ENCODE results near the gene COX10.
"Not testable (repeated sequence)": the region's sequence is repeated elsewhere in the genome, so short reads cannot be mapped to it uniquely, and the experiment has no call there.

COX10 gene

DNA sequence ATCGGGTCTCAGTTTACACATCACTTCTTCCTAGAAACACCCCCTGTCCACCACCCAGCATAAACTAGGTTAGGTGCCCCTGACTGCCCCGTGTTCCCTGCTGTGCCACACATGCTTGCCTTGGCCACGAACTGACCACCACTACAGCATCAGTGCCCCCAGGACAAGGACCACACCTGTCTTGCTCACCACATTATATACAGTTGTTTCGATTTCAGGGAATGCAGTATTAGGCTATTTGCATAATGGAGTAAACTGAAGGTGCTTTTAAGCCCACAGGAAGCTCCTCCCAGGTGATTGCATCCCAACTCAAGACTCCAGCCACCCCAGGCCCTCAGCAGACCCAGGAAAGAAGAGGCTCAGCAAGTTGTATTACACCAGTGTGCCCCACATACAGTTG, 117.1 kb downstream of the COX10 start:
- DNase-seq = not testable (repeated sequence)

DNA sequence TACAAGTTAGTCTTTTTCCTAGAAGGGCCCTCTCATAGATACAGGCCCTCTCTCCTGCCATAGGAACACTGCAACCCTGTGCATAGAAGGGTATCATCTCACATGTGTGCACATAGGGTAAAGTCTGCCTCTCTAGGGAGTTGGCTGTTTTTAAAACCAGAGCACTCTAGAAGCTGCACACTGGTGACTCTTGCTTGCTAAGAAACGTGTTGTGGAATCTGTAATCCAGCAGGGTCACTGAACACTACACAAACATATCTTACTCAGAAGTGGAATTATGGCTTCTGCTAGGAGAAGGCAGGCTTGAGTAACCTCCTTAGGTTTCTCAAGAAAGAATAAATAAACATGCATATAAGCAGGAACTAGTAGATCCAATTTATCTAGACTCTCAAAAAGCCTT, 121.5 kb downstream of the COX10 start:
- not testable (repeated sequence) for DNase-seq

DNA sequence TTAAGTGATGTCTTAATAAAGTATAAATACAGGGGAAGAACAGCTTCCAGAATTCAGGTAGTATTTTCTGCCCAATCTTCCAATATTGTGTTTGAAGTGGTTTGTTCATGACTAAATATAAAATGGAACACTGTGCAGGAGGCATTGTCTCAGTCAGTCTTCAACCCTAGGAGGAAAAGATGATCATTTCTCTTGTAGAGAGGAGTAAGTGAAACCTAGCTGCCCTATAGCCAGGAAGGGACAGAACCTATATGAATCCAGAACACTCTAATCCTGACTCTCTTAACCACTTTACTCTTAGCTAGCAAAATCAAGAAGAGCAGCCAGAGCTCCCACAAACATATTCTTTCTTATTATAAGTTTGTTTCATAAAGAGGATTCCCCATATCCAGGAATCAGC, 122.2 kb downstream of the COX10 start:
- DNase-seq = not testable (repeated sequence)

DNA sequence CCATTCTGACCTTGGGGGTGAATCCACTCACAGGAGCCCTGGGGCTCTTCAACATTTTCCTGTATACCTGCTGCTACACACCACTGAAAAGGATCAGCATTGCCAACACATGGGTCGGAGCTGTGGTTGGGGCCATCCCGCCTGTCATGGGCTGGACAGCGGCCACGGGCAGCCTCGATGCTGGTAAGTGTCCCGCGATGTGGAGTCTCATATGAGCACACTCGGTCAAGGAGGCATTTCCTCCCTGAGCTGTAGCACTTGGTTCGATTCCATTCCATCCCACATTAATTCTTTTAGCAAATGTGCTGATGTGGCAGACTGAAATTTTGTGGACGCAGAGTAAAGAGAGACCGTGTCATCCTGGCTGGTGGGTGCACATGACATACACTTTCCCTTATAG, 122.7 kb downstream of the COX10 start:
- not testable (repeated sequence) for DNase-seq

DNA sequence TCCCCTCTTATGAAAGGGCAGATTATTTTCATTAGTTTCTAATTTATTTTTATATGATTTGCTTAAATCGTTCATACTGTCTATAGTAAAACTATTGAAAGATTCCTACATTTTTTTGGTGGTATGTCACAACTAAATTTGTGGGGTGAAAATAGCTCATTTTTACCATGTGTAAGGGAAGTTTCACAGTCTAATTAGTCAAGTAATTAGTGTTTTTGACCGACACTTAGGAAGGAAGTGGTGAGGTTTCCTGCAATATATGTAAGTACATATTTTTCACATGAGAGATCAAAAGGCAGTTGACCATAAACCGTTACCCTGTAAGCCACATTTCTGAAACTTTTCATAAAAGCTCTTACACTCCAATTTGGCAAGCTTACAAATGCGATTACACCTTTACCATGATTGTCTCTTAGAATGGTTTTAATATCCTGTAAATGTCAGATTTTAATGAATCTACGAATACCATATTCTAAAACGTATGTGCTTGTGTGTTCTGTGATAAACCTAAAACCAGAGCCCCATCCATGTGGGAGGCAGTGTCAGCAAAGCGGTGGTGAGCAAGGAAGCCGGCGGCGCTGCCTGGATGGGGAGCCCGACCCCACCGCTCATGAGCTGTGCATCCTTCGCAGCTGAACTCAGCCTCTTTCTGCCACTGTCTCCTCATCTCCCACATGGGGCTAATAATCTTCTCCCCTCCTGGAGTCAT, 123.5 kb downstream of the COX10 start:
- peak; percentile 44 for DNase-seq

- DNase-seq = no peak
These were observed 127.2 kb downstream of the COX10 start for GRCh38 chr17:14196377-14196997.

- no peak for DNase-seq
These were observed 127.8 kb downstream of the COX10 start for GRCh38 chr17:14197057-14197456.

DNA sequence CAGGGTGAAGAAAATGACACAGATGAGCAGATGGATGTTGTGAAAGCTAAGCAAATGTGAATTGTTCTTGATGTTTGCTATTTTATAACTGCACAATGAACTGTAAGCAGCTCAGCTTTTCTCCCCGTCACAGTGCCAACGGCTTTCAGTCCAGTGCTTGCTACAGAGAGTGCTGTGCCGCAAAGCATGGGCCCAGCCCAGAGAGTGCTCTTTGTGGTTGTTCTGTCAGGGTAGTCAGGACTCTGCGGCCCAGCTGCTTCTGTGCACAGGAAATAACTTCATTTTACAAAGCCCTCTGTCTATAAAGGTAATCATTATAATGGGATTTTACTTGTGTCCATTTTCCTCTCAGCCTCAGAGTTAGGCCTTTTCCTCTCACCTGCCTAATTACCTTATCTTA, 128.3 kb downstream of the COX10 start:
- DNase-seq = peak; percentile 80

DNA sequence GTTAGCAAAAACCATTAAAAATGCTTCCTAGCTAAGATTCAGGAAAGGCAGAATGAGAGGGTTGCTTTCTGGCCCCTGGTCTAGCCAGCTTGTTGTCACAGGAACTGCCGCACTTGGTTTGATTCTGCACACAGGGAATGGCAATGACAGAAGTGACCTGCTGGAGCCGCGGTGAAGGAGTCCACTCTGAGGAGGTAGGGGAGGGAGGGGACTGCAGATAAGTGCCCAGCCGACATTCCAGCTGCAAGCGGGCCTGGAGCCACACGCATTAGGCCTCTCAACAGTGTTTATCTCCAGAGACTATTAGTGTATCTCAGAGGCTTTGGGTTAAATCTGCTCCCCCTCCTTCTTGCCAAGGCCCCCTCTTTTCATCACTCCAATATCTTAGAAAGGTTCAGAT, 128.7 kb downstream of the COX10 start:
- DNase-seq = no peak

DNA sequence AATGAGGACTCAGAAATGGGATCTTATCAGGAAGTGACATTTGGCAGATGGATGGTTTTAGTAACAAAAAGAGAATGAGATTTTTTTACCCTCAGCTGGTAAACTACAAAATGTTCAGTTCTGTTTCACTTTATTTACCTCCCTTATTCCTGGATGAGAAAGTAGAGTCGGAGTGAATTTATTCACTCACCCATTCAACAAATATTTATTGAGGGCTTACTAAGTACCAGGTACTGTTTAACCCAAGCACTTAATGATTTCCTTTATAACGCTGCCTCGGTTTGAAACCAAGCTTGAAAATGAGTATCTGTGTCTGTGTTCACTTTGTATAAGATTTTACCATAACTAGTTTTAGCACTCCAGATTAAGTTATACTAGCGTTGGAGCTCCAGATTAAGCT, 129.3 kb downstream of the COX10 start:
- no peak for DNase-seq

DNA sequence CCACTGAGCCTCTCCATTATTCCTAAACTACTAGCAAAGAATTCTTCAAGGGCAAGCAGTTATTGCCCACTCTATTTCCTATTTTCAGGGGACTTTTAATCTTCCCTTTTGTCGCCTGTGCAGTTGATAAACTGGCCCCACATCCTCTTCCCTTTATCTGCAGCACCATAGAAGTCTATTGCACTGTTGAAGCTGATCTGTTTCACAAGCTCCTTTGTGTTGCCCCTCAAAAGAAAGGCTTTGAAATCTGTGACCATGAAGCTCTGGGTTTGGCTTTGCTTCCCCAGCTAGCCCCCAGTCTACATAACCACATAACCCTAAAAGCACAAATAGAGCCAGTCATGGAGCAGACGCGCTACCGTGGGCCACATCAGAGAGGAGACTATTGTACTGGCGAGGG, 130.3 kb downstream of the COX10 start:
- no peak for DNase-seq

- DNase-seq = no peak
These were observed 131.1 kb downstream of the COX10 start for GRCh38 chr17:14200354-14200753.

DNA sequence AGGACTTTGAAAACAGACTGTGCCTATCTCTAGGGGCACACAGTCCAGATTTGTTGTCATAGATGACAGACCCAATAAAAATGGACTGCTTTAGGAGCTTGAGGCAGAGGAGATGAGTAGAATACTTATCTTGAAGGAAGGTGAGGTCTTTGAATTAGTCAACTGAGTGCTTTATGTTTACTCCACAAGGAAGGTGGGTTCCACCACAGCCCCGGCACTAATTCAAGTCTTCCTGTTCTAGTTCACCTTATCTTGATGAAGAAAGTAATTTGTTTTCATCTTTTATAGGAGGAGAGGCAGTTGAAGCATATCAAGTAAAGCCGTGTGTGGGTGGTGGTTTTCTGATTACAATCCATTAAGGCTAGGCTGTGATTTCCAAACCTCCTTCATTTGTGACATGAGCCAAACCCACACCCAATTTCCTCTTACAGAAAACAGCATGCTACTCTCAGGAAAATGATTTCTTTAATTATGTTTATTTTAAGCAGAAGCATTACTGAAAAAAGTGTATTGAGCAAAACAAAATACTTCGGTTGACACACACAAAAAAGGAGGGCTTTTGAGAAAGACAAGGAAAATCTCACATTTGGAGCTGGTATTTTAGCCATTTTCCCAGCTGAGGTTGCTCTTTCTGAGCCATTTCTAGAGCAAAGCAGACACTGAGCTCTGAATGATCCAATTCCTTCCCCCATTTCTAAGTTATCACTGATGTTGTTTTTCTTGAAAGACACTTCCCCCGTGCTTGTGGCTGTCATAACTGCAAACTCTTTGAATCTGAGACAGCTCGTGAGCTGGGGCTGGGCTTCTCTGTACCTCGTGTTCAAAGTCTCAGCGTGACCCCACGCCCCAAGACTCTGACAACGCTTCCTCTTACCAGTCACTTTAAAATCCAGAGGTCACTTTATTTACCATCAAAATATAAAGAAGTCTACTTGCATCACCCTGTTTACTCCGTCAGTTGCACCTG, 132.0 kb downstream of the COX10 start:
- peak; percentile 71 for DNase-seq

DNA sequence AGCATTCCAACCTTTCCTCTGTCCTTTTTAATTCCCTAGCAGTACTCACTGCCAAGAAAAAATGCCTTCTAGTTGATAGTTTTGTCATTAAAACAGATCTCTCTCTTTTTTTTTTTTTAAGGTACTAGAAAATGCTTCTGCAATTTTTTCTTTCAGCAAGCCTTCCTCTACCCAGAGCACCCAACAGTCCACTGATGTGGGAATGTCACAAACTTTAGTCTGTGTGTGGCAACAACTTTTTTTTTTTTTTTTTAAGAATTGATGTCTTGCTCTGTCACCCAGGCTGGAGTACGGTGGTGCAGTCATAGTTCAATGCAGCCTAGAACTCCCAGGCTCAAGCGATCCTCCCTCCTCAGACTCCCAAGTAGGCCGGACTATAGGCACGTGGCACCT, 132.7 kb downstream of the COX10 start:
- no peak for DNase-seq

- DNase-seq = no peak
These were observed 133.3 kb downstream of the COX10 start for GRCh38 chr17:14202388-14203166.

DNA sequence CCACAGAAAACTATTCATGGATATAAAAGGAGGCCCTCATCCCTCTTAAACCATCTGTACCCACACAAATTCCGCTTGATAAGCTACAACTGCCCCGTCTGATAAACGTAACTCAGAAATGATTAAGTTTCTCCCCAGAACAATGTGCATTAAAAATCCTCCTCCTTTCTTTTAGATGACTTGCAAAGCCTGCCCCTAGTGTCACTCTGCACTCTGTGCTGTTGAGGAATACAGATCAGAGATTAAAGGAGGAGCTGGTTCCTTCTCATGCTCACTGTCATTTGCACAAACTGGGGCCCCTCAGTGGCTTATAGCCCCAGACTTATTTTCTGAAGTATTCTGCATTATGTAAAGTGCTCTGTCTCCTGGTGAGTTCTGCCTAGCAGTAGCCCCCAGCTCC, 134.1 kb downstream of the COX10 start:
- peak; percentile 52 for DNase-seq

DNA sequence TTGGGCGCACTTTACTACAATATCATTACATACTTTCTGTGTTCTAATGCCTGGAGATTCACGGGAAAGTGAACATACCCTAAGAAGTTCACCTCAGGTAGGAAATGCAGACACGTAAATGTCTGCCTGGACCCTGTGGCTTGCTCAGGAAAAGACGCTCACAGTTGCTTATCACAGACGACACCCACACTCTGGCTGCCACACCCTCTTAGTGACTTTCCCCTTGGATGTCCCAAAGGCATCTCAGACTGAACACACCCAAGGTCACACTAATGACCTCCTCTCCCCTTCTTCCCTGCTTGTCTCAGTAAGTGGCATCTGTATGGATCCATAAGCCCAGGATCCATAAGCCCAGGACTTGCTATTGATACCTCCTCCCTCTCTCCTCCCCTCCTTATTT, 134.8 kb downstream of the COX10 start:
- no peak for DNase-seq

GRCh38 chr17:14204546-14204945, 135.2 kb downstream of the COX10 start:
- DNase-seq = no peak

DNA sequence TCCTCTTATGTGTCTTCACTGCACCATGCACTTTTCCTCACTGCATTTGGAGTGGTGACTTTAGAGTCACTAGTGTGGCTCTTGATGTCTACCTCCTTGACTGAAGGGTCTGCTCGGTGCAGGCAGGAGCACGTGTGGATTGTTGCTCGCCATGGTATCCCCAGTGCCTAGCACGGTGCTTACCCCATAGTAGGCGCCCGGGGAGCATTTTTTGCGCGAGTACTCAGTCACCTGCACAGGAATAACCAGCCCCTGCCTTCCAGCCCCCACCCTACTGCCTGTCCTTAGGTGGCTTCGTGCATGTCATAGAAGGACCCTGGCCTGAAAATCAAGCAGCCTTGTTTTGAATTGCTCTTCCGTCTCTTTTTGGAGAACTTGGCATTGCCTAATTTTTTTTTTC, 136.1 kb downstream of the COX10 start:
- DNase-seq = no peak

- peak; percentile 77 for DNase-seq
These were observed 136.7 kb downstream of the COX10 start for GRCh38 chr17:14205992-14206461.

DNA sequence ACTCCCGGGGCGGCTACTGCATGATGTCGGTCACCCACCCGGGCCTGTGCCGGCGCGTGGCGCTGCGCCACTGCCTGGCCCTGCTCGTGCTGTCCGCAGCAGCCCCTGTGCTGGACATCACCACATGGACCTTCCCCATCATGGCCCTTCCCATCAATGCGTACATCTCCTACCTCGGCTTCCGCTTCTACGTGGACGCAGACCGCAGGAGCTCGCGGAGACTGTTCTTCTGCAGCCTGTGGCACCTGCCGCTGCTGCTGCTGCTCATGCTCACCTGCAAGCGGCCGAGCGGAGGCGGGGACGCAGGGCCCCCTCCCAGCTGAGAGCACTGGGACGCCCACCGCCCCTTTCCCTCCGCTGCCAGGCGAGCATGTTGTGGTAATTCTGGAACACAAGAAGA, 137.6 kb downstream of the COX10 start:
- no peak for DNase-seq

DNA sequence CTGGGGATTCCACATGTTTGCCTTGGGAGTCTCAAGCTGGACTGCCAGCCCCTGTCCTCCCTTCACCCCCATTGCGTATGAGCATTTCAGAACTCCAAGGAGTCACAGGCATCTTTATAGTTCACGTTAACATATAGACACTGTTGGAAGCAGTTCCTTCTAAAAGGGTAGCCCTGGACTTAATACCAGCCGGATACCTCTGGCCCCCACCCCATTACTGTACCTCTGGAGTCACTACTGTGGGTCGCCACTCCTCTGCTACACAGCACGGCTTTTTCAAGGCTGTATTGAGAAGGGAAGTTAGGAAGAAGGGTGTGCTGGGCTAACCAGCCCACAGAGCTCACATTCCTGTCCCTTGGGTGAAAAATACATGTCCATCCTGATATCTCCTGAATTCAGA, 138.5 kb downstream of the COX10 start:
- no peak for DNase-seq

- DNase-seq = no peak
These were observed 139.9 kb downstream of the COX10 start for GRCh38 chr17:14209215-14209614.
